ENCODE results near the gene OR4C13.
"Not testable (repeated sequence)": the region's sequence is repeated elsewhere in the genome, so short reads cannot be mapped to it uniquely, and the experiment has no call there.

Gene OR4C13

GRCh38 chr11:49952091-49952490, at the start of gene OR4C13:
Gene OR4C13, plus strand, starts transcription at chr11:49952391. Its CDS starts 32 bp downstream, at chr11:49952423.
- DNase-seq = no peak

DNA sequence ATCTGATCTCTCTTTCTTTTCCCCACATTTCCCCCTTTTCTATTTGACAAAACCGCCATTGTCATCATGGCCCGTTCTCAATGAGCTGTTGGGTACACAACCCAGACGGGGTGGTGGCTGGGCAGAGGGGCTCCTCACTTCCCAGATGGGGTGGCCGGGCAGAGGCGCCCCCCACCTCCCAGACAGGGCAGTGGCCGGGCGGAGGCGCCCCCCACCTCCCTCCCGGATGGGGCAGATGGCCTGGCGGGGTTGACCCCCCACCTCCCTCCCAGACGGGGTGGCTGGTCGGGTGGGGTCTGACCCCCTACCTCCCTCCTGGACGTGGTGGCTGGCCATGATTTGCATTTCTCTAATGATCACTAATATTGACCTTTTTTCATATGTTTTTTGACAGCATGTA, 40.7 kb upstream of the OR4C13 start:
- not testable (repeated sequence) for DNase-seq

- not testable (repeated sequence) for DNase-seq
Measured at GRCh38 chr11:49948701-49949100, 3.5 kb upstream of the OR4C13 start.

DNA sequence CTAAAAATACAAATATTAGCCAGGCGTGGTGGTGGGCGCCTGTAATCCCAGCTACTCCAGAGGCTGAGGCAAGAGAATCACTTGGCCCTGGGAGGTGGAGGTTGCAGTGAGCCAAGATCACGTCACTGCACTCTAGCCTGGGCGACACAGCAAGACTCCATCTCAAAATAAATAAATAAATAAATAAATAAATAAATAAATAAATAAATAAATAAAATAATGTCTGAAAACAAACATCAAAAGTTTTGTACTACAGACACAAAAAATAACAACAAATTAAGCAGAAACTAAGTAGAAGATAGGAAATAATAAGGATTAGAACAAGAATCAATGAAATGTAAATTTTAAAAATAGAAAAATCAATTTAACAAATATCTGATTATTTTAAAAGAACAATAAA, 21.2 kb downstream of the OR4C13 start:
- not testable (repeated sequence) for DNase-seq

DNA sequence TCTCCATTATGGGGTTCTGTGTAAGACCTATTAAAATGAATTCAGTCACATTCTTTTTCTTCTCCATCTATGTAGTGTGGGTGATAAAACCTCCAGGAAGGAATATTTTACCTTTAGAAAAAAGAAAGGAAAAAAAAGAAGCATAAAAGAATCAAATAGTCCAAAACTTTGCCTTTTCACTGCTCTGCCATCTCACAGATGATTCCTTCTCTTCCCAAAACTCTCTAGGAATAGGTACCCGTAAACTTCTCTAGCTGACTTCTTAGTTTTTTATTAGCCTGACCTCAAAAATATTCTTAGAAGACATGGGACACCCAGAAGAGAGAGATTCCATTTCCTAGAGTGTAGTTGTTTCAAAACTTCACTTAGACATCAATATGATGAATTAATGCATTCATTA, 30.2 kb downstream of the OR4C13 start, which contains the start of gene OR4C12:
OR4C12 (minus strand) TSS at position 101 of the 400 bp plus-strand sequence; CDS start at position 67, 34 bp downstream.
- not testable (repeated sequence) for DNase-seq

DNA sequence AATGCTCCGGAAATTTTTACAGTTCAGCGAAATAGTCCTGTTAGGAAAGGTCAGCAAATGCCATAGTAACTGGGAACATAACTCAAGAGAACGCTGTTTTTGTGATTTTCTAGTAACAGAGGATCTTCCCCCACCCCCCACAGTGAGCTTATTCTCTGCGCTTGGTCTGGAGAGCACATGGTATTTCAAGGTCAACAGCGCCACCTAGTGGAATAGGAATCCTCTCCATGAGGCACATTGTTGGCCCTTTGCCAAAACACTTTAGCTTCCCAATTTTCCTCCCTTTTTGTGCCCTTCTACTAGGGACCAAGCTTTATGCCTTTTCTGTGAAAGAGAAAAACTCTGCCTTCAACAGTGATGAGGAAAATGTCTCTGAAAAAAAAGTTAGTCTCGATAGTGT, 43.4 kb downstream of the OR4C13 start:
- peak; percentile 51 to 68 for DNase-seq
